ENCODE data around the gene CADPS2. TPM values are rescaled to one million over a fixed set of nuclear protein-coding genes. Genes with fewer than 3 reads are reported as not detected.

Gene CADPS2
- total RNA-seq, 1 experiment from 2014 or later = 16.6 TPM

- DNase-seq (ENCODE audit: low read depth in 1 of 2, low spot score in 2 of 2) = no peak
- Histone ChIP-seq H3K27ac (no peak overlapping the region), H3K9me3 (replicated peaks) (no peaks in the 10 kb centered on the region), H3K4me3 (no peak overlapping the region), H3K36me3 (no peaks in the 10 kb centered on the region), H3K4me1 (replicated peaks) (no peaks in the 10 kb centered on the region), H3K27me3 (replicated peaks) (no peaks in the 10 kb centered on the region)
Observed at GRCh38 chr7:122354656-122355055, 531.6 kb downstream of the CADPS2 start.

- H3K27me3 ChIP-seq (replicated peaks) = no peaks in the 10 kb centered on the region
- no peak overlapping the region for H3K27ac ChIP-seq
- no peak for DNase-seq (ENCODE audit: low read depth in 1 of 2, low spot score in 2 of 2)
- H3K4me1 ChIP-seq (replicated peaks) = no peaks in the 10 kb centered on the region
- no peak overlapping the region for H3K4me3 ChIP-seq
- no peaks in the 10 kb centered on the region for H3K36me3 ChIP-seq
- H3K9me3 ChIP-seq (replicated peaks) = no peaks in the 10 kb centered on the region
Observed at GRCh38 chr7:122352454-122352853, 533.8 kb downstream of the CADPS2 start.

GRCh38 chr7:122350701-122351100 lies 535.6 kb downstream of the CADPS2 start:
- Histone ChIP-seq H3K4me3 (no peak overlapping the region), H3K36me3 (no peaks in the 10 kb centered on the region), H3K9me3 (replicated peaks) (no peaks in the 10 kb centered on the region), H3K27ac (no peak overlapping the region), H3K4me1 (replicated peaks) (no peaks in the 10 kb centered on the region), H3K27me3 (replicated peaks) (no peaks in the 10 kb centered on the region)
- no peak for DNase-seq (ENCODE audit: low read depth in 1 of 2, low spot score in 2 of 2)

- no peak overlapping the region for H3K27ac ChIP-seq
- H3K4me3 ChIP-seq = no peak overlapping the region
- H3K36me3 ChIP-seq = no peaks in the 10 kb centered on the region
- DNase-seq (ENCODE audit: low read depth in 1 of 2, low spot score in 2 of 2) = no peak
- no peaks in the 10 kb centered on the region for H3K27me3 ChIP-seq (replicated peaks)
- no peaks in the 10 kb centered on the region for H3K4me1 ChIP-seq (replicated peaks)
- no peaks in the 10 kb centered on the region for H3K9me3 ChIP-seq (replicated peaks)
Observed at GRCh38 chr7:122344303-122344620, 542.0 kb downstream of the CADPS2 start.

- Histone ChIP-seq H3K27ac (no peak overlapping the region), H3K4me1 (replicated peaks) (no peaks in the 10 kb centered on the region), H3K9me3 (replicated peaks) (no peaks in the 10 kb centered on the region), H3K4me3 (no peak overlapping the region), H3K36me3 (no peaks in the 10 kb centered on the region), H3K27me3 (replicated peaks) (no peaks in the 10 kb centered on the region)
- DNase-seq (ENCODE audit: low read depth in 1 of 2, low spot score in 2 of 2) = no peak
Observed at GRCh38 chr7:122343601-122344302, 542.5 kb downstream of the CADPS2 start.

- Histone ChIP-seq H3K27me3 (replicated peaks) (no peaks in the 10 kb centered on the region), H3K27ac (no peak overlapping the region), H3K4me1 (replicated peaks) (no peaks in the 10 kb centered on the region), H3K36me3 (no peaks in the 10 kb centered on the region), H3K4me3 (no peak overlapping the region), H3K9me3 (replicated peaks) (no peaks in the 10 kb centered on the region)
- DNase-seq (ENCODE audit: low read depth in 1 of 2, low spot score in 2 of 2) = no peak
Observed at GRCh38 chr7:122340427-122340826, 545.8 kb downstream of the CADPS2 start.

- Histone ChIP-seq H3K36me3 (no peaks in the 10 kb centered on the region), H3K27me3 (replicated peaks) (no peaks in the 10 kb centered on the region), H3K27ac (no peak overlapping the region), H3K4me3 (no peak overlapping the region), H3K9me3 (replicated peaks) (no peaks in the 10 kb centered on the region), H3K4me1 (replicated peaks) (no peaks in the 10 kb centered on the region)
- no peak for DNase-seq (ENCODE audit: low read depth in 1 of 2, low spot score in 2 of 2)
Observed at GRCh38 chr7:122339145-122339904, 546.9 kb downstream of the CADPS2 start.

GRCh38 chr7:122337011-122337410 lies 549.2 kb downstream of the CADPS2 start:
- DNase-seq (ENCODE audit: low read depth in 1 of 2, low spot score in 2 of 2) = no peak
- H3K36me3 ChIP-seq = no peaks in the 10 kb centered on the region
- no peak overlapping the region for H3K27ac ChIP-seq
- no peak overlapping the region for H3K4me3 ChIP-seq
- H3K27me3 ChIP-seq (replicated peaks) = no peaks in the 10 kb centered on the region
- H3K4me1 ChIP-seq (replicated peaks) = no peaks in the 10 kb centered on the region
- H3K9me3 ChIP-seq (replicated peaks) = no peaks in the 10 kb centered on the region

- H3K9me3 ChIP-seq (replicated peaks) = no peaks in the 10 kb centered on the region
- DNase-seq (ENCODE audit: low read depth in 1 of 2, low spot score in 2 of 2) = no peak
- no peaks in the 10 kb centered on the region for H3K36me3 ChIP-seq
- no peak overlapping the region for H3K4me3 ChIP-seq
- no peaks in the 10 kb centered on the region for H3K27me3 ChIP-seq (replicated peaks)
- no peaks in the 10 kb centered on the region for H3K4me1 ChIP-seq (replicated peaks)
- H3K27ac ChIP-seq = no peak overlapping the region
Observed at GRCh38 chr7:122329145-122329802, 557.0 kb downstream of the CADPS2 start.

- Histone ChIP-seq H3K4me1 (replicated peaks) (no peaks in the 10 kb centered on the region), H3K9me3 (replicated peaks) (no peaks in the 10 kb centered on the region), H3K27ac (no peak overlapping the region), H3K36me3 (no peaks in the 10 kb centered on the region), H3K27me3 (replicated peaks) (no peaks in the 10 kb centered on the region), H3K4me3 (no peak overlapping the region)
- no peak for DNase-seq (ENCODE audit: low read depth in 1 of 2, low spot score in 2 of 2)
Observed at GRCh38 chr7:122327969-122328368, 558.3 kb downstream of the CADPS2 start.

- Histone ChIP-seq H3K27me3 (replicated peaks) (peaks cover 30% of the 10 kb centered on the region), H3K4me1 (replicated peaks) (no peaks in the 10 kb centered on the region), H3K27ac (no peak overlapping the region), H3K36me3 (no peaks in the 10 kb centered on the region), H3K9me3 (replicated peaks) (no peaks in the 10 kb centered on the region), H3K4me3 (no peak overlapping the region)
- no peak for DNase-seq (ENCODE audit: low read depth in 1 of 2, low spot score in 2 of 2)
Observed at GRCh38 chr7:122316467-122317388, 569.5 kb downstream of the CADPS2 start.

- H3K27me3 ChIP-seq (replicated peaks) = peaks cover 34% of the 10 kb centered on the region
- H3K27ac ChIP-seq = no peak overlapping the region
- H3K9me3 ChIP-seq (replicated peaks) = no peaks in the 10 kb centered on the region
Observed at GRCh38 chr7:122315507-122316466, 570.5 kb downstream of the CADPS2 start.

GRCh38 chr7:122314284-122314683 lies 572.0 kb downstream of the CADPS2 start:
- H3K4me3 ChIP-seq = no peak overlapping the region
- no peak overlapping the region for H3K27ac ChIP-seq
- no peaks in the 10 kb centered on the region for H3K4me1 ChIP-seq (replicated peaks)
- no peak for DNase-seq (ENCODE audit: low read depth in 1 of 2, low spot score in 2 of 2)
- peaks cover 42% of the 10 kb centered on the region for H3K27me3 ChIP-seq (replicated peaks)
- no peaks in the 10 kb centered on the region for H3K9me3 ChIP-seq (replicated peaks)
- H3K36me3 ChIP-seq = no peaks in the 10 kb centered on the region

More at GRCh38 chr7:122315507-122316466, 570.5 kb downstream of the CADPS2 start:
- H3K4me3 ChIP-seq = no peak overlapping the region
- DNase-seq (ENCODE audit: low read depth in 1 of 2, low spot score in 2 of 2) = no peak
- H3K36me3 ChIP-seq = no peaks in the 10 kb centered on the region
- H3K4me1 ChIP-seq (replicated peaks) = no peaks in the 10 kb centered on the region

All from SJSA1 (cell line).